ENCODE measurements around the gene RPP14. TPM values are rescaled to one million over a fixed set of nuclear protein-coding genes. Genes with fewer than 3 reads are reported as not detected.
A peak's percentile ranks its signal among the peaks of the same experiment; 100 is the strongest.

Gene RPP14
- polyA plus RNA-seq, 2 of the 4 experiments (the other 2 are of a cell fraction) = 13.2 to 21.5 TPM

- 12% methylated on average over 8 of the region's 8 CpGs for WGBS (ENCODE audit: missing lambda C conversion rate)
- CTCF ChIA-PET = interaction anchor here (1.0 to 10.4 kb wide), 16 partner anchors 11 to 121 kb away, joined by 3 to 172 read pairs (median 5); partner anchors contain the start of genes ABHD6 and DNASE1L3
- FAIRE-seq (no peak), ATAC-seq (peak in 1 of 2 experiments; percentile 61; a peak in 3 of 6 replicates), DNase-seq (ENCODE audit: low read depth in 1 of 2, low spot score in 1 of 2) (peak in 1 of 2 experiments; percentile 49)
- H3K4me2 ChIP-seq = peak overlapping the region; percentile 48
- no peak overlapping the region for H3K4me3 ChIP-seq
- TF ChIP-seq RAD21 (conservative IDR thresholded peaks at IDR 0.05 in 1 of 2, IDR thresholded peaks at IDR 0.05 in 1 of 2) (peak; percentile 70 to 74), EHMT2 (IDR thresholded peaks at IDR 0.05; ENCODE audit: low read depth) (no peak), CTCF (IDR thresholded peaks at IDR 0.05) (peak; percentile 71), HOXB13 (CRISPR knock-in tag; IDR thresholded peaks at IDR 0.05; ENCODE audit: low read depth) (no peak), HOXA7 (CRISPR knock-in tag; IDR thresholded peaks at IDR 0.05) (no peak), ESRRA (IDR thresholded peaks at IDR 0.05; ENCODE audit: borderline replicate concordance, low read length) (no peak), SMC3 (IDR thresholded peaks at IDR 0.05) (peak; percentile 78)
- TF ChIP-seq, protein P1, sequence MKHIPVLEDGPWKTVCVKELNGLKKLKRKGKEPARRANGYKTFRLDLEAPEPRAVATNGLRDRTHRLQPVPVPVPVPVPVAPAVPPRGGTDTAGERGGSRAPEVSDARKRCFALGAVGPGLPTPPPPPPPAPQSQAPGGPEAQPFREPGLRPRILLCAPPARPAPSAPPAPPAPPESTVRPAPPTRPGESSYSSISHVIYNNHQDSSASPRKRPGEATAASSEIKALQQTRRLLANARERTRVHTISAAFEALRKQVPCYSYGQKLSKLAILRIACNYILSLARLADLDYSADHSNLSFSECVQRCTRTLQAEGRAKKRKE (CRISPR knock-in tag; IDR thresholded peaks at IDR 0.05; ENCODE audit: low read depth) = no peak
- no peak overlapping the region for H3K27ac ChIP-seq
- H3K4me1 ChIP-seq = peaks cover 12% of the 10 kb centered on the region; the same call in 2 of the 3 replicates
- POLR2A ChIA-PET = no interaction called here
- no peaks in the 10 kb centered on the region for H3K9me3 ChIP-seq
These were observed 6.1 kb upstream of the RPP14 start for GRCh38 chr3:58299839-58300516.

GRCh38 chr3:58307639-58308215 is 1.7 kb downstream of the RPP14 start:
- Histone ChIP-seq H3K4me1 (peaks cover 16% of the 10 kb centered on the region), H3K4me3 (peak overlapping the region; percentile 96), H3K4me2 (peak overlapping the region; percentile 91), H3K27ac (peak overlapping the region in 1 of 2 experiments; percentile 97; a peak in 4 of 6 replicates), H3K9me3 (no peaks in the 10 kb centered on the region)
- ATAC-seq = peak; percentile 28 to 44; a peak in 3 of 6 replicates
- TF ChIP-seq ELK1 (IDR thresholded peaks at IDR 0.05; ENCODE audit: low read depth, low read length) (no peak), CTCF (IDR thresholded peaks at IDR 0.05) (peak; percentile 59), CBX2 (IDR thresholded peaks at IDR 0.05; ENCODE audit: borderline replicate concordance, low read depth) (no peak), PHF8 (IDR thresholded peaks at IDR 0.05; ENCODE audit: borderline replicate concordance, low read depth) (no peak), GATA3 (IDR thresholded peaks at IDR 0.05; ENCODE audit: borderline replicate concordance) (no peak), RAD21 (conservative IDR thresholded peaks at IDR 0.05 in 1 of 2, IDR thresholded peaks at IDR 0.05 in 1 of 2) (peak; percentile 32 to 40; a peak in 4 of 5 replicates), MAZ (IDR thresholded peaks at IDR 0.05; ENCODE audit: borderline replicate concordance, low read depth, low read length) (no peak)
- no peak for FAIRE-seq
- ChIA-PET POLR2A (no interaction called here), CTCF (interaction anchor here (0.6 to 4.8 kb wide), 26 partner anchors 10 to 1714 kb away, joined by 3 to 35 read pairs (median 4); partner anchors contain the start of genes ABHD6 and PXK)
- WGBS (ENCODE audit: missing lambda C conversion rate) = 21% methylated on average over 10 of the region's 10 CpGs
- peak in 1 of 2 experiments; percentile 63 for DNase-seq (ENCODE audit: low read depth in 1 of 2, low spot score in 1 of 2)
